Stomach (tissue), 4 donors: ENCODE results near the gene SLC18A2.

ENCODE experiments used
- CTCF ChIP-seq, 7 experiments: fragments of 450-650 bp in 4 of 7; fragments of 200-600 bp in 3 of 7; sonication (generic) in 3 of 7; IDR thresholded peaks; one replicate each; pipeline ENCODE4 v1.5.1; 2016 to 2019; ENCODE audit warnings: antibody characterized with exemption in 7 of 7, control low read depth in 2 of 7, mild to moderate bottlenecking in 1 of 7
- EP300 ChIP-seq: sonication (generic); formaldehyde crosslinking; IDR thresholded peaks from one replicate; pipeline ENCODE4 v1.6.1; 2017; ENCODE audit warnings: antibody characterized with exemption
- POLR2A ChIP-seq, 4 donors: fragments of 450-650 bp; IDR thresholded peaks; one replicate each; pipeline ENCODE4 v1.6.1; 2016; ENCODE audit warnings: antibody characterized with exemption in 4 of 4, control low read depth in 2 of 4, mild to moderate bottlenecking in 1 of 4, moderate library complexity in 1 of 4
- POLR2AphosphoS5 ChIP-seq, 3 donors: sonication (generic); formaldehyde crosslinking; IDR thresholded peaks; one replicate each; pipeline ENCODE4 v1.6.1; 2016; ENCODE audit warnings: antibody characterized with exemption in 3 of 3

- TF ChIP-seq POLR2AphosphoS5 (IDR thresholded peaks at IDR 0.05) (no peak), POLR2A (IDR thresholded peaks at IDR 0.05) (no peak), CTCF (IDR thresholded peaks at IDR 0.05) (no peak), EP300 (no peak)
These were observed 59.8 kb downstream of the SLC18A2 start for GRCh38 chr10:117300671-117301070.
